Midbrain (tissue), 1 donor: ENCODE data around the gene HMG20B.
"Not testable (repeated sequence)": the region's sequence is repeated elsewhere in the genome, so short reads cannot be mapped to it uniquely, and the experiment has no call there.

Experiments
- DNase-seq: peaks from one replicate; lab custom pipeline; 2025; lab: John Stamatoyannopoulos, UW

The HMG20B gene

DNA sequence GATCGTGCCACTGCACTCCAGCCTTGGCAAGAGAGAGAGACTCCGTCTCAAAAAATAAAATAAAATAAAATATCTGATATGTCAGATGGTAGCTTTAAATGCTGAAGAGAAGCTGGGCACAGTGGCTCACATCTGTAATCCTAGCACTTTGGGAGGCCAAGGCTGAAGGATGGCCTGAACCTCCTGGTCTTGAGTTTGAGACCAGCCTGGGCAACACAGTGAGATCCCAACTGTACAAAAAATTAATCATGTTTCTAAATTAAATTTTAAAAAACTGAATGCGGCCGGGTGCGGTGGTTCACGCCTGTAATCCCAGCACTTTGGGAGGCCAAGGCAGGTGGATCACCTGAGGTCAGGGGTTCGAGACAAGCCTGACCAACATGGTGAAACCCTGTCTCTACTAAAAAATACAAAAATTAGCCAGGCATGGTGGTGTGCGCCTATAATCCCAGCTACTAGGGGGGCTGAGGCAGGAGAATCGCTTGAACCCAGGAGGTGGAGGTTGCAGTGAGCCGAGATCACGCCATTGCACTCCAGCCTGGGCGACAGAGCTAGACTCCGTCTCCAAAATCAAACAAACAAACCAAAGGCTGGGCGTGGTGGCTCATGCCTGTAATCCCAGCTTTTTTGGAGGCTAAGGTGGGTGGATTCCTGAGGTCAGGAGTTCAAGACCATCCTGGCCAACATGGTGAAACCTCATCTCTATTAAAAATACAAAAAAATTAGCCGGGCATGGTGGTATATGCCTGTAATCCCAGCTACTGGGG lies 11.5 kb downstream of the HMG20B start:
- not testable (repeated sequence) for DNase-seq

DNA sequence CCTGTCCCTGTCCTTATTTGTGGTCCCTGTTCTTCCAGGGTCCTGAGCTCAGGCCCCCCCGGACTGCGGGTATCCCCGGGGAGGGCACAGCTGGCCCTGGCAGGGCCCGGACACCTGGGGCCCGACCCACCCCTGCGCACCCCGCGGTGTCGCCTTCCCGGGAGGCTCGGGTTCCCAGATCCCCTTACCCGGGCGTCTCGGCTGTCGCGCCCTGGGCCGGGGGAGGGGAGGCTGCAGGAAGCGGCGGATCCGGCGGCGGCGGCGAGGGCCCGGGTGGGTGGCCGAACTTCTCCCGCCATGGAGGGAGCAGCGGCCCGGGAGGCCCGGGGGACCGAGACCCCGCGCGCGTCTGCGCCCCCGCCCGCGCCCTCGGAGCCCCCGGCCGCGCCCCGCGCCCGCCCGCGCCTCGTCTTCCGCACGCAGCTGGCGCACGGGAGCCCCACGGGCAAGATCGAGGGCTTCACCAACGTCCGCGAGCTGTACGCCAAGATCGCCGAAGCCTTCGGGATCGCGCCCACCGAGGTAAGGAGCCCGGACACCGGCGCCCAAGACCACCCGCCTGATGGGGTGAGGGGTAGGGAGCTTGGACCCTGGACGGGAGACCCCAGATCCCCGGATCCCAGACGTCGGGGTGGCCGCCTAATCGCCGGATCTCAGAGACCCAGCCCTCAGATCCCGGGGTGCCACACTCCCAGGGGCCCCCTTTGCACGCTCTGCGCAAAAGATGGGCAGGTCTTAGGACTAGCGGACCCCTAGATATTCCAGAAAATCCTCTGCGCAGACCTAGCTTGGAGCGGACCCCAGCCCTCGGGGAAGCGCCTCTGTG lies 12.8 kb downstream of the HMG20B start, which contains the start of gene GIPC3:
GIPC3 (plus strand) TSS at position 178 of the 826 bp plus-strand sequence; CDS start at position 298, 120 bp downstream.
- no peak for DNase-seq

DNA sequence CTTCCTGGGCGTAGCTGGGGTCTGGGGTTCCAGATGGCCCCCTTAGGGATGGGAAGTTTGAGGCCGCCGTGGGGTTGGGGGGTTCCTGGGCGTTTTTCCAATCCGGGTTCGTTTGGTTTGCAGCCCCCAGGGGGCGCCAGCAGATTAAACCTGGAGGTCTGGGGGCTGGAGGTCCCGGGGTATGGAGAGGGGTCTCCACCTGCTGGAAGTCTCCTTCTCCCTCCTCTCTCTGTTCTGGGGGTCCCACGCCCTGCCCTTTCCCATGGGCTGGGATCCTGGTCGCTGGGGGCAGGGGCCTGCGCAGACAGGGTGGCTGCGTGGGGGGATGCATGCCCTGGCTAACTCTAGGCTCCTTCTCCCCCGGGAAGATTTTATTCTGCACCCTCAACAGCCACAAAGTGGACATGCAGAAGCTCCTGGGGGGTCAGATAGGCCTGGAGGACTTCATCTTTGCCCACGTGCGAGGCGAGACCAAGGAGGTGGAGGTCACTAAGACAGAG lies 13.4 kb downstream of the HMG20B start:
- DNase-seq, result no peak

DNA sequence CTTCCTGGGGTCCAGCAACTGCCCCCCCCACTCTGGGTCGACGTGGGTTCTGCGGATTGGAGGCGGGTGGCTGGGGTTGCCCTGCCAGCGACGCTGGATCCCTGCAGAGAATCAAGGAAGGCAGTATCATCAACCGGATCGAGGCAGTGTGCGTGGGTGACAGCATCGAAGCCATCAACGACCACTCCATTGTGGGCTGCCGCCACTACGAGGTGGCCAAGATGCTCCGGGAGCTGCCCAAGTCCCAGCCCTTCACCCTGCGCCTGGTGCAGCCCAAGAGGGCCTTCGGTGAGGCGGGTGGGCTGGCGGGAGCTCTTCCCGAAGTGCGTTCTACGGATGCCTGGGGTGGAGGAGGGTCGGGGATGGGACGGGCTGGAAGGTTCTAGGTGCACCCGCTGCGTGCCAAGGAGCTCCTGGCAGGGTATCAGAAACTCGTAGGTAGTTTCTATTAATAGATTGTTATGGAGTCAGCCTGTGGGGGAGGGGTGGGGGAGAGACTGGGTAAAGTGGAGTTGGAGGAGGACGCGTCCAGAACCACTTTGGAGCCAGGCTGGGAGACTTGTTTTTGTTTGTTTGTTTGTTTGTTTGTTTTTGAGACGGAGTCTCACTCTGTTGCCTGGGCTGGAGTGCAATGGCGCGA lies 14.1 kb downstream of the HMG20B start:
- no peak for DNase-seq

DNA sequence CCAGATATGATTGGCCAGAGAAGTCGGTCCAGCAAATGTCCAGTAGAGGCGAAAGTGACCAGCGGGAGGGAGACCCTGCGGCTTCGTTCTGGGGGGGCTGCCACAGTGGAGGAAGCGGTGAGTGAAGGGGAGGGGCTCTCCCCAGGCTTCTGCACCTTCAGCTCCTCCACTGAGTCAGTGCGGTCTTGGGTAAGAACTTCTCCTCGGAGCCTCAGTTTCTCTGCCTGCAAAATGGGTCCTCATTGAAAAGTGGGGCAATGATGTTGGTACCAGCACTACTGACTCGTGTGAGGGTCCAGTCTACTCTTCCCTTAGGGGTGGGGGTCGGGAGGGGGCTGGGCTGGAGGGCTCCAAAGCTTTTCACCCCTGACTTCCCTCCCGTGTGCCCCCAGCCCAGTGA lies 16.7 kb downstream of the HMG20B start:
- DNase-seq, result no peak

DNA sequence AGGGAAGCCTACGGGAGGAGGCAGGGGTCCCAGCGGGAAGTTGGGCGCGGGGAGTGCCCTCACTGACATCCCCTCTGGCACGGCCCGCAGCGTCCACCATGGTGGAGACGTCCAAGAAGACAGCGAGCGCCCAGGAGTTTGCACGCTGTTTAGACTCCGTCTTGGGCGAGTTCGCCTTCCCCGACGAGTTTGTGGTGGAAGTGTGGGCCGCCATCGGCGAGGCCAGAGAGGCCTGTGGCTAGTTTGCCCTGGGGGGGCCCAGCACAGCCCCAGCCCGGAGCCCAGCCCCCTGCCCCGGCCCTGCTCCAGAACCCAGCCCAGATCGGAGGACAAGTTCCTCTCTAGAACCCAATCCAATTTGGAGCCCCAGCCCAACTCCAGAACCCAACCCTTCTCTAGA lies 17.2 kb downstream of the HMG20B start:
- no peak for DNase-seq

DNA sequence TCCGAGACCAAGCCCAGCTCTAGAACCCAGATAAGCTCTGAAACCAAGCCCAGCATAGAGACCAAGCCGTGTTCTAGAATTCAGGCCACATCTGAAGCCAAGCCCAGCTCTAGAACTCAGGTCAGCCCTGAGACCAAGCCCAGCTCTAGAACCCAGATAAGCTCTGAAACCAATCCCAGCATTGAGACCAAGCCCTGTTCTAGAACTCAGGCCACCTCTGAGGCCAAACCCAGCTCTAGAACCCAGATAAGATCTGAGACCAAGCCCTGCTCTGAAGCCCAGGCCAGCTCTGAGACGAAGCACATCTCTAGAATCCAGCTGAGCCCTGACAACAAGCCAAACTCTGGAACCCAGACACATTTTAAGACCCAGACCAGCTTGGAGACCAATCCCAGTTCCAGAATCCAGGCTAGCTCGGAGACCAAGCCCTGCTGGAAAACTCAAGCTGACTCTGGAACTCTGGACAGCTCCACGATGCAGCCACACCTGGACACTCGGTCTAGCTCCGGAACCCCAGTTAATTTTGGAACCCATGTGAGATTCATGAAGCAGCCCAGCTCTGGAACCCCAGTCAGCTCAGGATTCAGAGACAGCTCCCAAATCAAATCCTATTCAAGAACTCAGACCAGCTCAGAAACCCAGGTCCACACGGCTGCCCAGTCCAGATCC lies 18.4 kb downstream of the HMG20B start:
- DNase-seq, result no peak

DNA sequence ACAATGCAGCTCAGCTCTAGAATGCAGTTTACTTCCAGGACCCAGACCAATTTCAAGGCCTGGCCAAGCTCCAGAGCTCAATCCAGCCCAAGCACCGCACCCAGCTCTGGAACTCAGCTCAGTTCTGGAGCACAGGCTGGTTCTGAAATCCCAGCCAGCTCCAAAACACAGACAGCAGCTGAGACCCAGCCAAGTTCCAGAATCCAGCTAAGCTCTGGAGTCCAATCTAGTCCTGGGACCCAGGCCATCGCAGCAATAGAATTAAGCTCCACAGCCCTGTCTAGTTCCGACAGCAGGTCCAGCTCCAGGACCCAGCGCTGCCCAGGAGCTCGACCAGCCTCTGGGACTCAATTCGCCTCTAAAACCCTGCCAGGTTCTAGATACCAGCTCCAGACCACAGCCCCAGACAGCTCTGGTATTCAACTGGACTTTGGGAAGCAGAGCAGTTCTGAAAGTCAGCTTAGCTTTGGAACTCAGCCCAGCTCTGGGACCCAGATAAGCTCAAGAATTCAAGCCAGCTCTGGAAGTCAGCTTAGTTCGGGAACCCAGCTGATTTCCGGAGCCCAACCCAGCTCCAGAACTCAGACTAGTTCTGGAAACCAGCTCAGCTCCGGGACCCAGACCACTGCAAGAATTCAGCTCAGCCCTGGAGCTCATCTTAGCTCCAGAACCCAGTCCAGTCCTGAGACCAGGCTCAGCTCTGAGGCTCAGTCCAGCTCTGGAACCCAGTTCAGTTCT lies 19.3 kb downstream of the HMG20B start:
- no peak for DNase-seq

DNA sequence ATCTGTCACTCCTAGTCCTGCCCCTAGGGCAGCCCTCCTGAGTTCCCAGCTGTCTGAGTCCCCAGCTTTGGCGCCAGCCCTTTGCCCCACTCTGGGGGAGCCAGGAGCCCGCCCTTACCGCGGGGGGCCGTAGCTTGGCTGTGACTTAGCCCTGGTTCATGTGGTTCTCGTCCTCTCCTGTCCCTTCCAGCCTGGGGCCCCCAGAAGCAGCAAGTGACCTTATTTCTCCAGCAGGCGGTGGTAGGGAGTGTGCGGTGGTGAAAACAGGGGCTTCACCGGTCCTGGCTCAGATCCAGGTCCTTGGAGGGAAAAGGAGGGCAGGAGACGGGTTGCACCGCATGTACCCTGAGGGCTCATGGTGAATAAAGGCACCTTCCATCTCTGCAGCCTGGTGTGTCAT lies 20.4 kb downstream of the HMG20B start:
- DNase-seq, result no peak

DNA sequence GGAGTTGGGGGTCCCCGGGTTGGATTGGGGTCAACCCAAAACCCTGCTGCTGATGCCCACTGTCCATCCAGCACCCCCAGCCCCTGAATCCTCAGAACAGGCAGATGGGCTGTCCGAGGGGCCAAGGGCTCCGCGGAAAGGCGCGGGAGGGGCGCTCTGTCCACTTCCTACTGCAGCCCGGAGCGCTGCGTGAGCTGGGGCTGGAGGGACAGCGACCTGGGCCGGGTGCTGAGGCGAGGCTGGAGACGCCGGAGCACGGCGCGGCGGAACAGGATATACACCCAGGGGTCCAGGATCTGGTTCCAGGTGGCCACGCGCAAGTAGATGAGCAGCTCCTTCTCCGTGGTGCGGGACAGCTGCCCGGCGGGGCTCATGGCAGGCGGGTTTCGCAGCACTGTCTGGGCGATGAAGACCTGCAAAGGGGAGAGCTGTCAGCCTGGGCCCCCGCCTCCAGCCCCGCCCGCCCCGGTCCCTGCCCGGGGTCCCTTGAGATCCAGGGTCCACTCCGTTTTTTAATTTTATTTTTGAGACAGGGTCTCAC lies 22.8 kb downstream of the HMG20B start:
- no peak for DNase-seq

DNA sequence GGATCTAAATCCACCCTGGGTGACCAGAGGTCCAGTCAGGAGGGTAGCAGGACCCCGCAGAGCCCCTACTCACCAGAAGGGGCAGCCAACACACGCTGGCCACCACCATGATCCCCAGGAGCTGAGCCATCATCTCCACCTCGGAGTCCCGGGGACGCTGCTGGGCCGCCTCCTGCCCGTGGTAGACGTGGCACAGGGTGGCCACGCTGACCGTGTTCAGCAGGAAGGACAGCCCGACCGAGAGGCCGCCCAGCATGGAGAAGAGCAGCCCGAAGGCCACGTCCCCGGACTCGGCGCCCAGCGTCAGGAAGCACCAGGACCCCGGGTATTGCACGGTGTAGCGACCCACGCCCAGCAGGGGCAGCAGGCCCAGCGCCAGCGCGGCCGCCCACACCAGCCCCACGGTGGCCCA lies 27.0 kb downstream of the HMG20B start:
- no peak for DNase-seq

DNA sequence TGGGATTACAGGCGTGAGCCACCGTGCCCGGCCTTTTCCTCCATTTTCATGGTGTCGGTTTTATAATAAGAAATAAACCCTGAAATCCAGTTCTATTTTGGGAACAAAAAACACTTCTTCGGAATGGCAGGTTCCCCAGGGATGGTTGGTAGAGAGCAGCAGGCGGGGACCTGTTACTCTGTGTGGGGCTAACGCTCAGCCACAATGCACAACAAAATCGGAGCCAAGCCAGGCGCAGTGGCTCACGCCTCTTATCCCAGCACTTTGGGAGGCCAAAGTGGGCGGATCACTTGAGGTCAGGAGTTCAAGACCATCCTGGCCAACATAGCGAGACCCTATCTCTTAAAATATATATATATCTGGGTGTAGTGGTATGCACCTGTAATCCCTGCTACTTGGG lies 28.3 kb downstream of the HMG20B start:
- DNase-seq, result no peak

DNA sequence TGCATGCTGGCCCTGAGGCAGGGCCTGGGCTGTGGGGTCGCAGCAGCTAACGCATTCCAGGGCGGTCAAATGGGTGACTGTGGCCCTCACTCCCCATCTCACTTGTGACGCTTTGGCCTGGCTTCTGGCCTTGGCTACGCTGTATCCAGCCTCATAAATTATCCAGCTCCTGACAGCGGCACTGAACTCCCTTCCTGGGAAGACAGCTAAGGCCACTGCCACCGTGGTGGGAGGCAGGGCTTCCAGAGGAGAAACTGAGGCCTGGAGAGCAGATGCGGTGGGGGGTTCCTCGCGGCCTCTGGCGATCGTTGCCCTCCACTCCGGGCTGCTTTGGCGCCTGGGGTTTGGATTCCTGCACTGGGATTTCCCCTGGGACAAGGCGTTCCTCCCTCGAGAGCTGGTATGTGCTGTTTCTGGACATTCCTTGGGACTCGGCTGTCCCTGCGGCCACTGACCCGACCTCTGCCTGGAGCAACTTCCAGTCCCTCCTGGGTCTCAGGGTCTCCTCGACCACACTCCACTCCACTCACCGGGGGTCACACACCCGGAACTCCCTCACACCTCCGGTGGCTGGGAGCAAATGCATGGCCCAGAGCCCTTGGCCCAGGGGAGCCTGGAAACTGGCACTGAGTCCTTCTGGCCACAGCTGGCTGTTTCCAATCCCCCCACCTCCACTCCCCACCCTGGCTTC lies 30.5 kb downstream of the HMG20B start:
- no peak for DNase-seq

DNA sequence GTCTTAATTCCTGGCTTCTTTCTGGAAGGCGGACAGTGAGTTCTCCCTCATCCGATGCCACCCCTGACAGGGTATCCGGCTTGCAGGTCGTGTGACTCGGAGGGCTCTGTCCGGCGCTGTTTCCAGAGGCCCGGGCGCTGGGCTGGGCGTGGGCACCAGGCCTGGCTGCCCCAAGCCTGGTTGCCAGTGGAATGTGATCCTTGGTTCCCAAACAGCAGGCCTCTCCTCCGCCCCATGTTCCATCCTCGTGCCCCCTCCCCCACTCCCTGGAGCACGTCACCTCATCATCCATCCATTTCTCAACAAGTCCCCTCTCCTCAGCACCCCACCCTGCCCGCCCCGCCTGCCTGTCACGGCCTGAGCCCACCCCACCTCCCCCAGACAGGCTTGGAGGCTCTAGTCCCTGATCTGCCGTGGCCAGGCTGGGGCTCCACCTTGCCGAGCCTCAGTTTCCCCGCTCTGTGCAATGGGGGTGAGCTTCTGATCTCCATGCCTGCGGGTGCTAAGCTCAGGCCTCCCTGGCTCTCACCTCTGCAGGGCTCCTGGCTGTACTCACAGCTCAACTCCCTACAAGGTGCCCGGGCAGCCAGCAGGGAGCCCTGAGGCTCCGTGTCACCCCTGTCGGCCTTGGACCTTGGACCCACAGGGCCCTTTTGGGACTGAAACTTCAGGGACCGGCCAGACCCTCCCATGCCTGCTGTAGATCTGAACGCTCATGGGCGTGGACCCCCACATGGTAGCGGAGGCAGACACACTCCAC lies 31.7 kb downstream of the HMG20B start:
- no peak for DNase-seq

DNA sequence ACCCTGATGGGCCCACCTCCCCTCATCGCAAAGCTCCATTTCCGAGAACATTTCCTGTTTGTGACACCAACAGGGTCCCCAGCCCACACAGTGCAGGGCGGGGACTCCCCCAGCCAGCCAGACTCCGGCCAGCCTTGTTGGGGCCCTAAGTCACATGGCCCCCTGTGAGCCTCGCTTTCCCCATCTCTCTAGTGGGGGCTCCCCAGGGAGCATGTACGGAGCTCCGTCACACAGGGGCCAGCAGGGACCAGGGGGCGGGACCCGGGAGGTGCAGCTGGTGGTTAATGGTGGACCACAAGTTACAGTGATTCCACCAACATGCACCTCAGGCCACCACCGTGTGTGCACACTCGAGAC lies 32.2 kb downstream of the HMG20B start:
- no peak for DNase-seq

DNA sequence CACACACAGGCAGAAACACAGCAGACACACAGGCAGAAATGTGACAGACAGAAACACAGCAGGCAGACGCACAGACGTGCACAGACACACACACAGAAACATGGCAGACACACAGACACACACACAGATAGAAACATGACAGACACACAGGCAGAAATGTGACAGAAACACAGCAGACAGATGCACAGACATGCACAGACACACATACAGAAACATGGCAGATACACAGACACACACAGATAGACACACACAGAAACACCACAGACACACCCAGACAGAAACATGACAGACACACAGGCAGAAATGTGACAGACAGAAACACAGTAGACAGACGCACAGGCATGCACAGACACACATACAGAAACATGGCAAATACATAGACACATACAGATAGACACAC lies 32.6 kb downstream of the HMG20B start:
- no peak for DNase-seq

DNA sequence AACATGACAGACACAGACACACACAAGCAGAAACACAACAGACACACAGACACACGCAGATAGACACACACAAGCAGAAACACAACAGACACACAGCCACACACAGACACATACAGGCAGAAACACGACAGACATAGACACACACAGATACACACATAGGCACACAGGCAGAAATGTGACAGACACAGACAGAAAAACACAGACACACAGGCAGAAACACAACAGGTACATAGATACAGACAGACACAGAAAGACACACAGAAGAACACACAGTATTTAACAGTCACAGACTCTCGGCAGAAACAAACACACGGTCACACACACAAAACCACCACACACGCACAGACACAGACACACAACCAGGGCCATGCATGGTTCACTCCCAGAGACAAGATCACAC lies 33.0 kb downstream of the HMG20B start:
- DNase-seq, result no peak

DNA sequence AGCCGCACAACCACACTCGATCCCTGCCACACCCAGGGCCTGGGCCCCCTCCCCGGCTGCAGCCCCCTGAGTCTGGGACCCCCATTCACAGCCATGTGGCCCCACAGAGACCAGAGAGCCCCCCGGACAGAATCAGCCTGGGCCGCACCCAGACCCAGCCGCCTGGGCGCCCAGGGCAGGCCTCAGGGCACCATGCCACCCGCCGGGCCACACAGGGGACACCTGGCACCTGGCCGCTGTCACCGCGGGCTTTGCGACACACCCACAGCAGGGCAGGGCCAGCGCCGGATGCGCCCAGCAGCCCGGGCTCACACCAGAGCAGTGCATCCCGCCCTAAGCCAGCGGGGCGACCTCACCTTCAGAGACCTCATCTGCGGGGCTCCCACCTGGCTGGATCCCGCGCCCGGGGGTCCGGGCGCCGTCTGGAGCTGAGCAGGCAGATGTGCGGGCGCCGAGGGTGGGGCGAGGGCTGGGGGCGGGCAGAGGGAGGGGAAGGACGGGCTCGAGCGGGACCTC lies 33.5 kb downstream of the HMG20B start:
- no peak for DNase-seq

DNA sequence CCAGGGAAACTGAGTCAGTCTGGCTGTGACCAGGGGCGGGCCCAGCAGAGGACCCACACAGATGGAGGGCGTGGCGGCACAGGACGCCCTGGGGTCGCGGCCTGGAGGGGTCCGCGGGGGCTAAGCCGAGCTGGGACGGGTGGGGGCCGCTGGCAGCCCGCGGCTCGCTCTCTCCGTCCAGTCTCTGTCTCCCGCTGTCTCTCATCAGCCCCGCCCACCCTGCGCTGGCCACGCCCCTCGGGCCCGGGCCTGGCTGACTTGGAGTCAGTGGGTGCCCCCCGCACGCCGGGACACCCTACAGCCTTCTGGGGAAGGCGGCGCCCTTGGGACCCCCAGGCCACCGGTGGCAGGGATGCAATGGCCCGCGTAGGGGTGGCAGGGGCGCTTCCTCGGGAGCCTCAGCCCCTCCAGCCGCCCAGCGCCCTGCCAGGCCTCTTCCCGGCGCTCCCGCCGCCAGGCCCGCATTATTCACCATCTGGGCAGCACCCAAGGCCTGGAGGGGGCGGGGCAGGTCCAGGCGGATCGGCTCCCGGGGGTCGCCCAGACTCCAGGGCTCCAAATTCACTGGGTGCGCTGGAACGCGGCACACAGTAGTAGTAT lies 34.0 kb downstream of the HMG20B start, which contains the start of gene TBXA2R:
TBXA2R (minus strand) TSS at position 186 of the 600 bp plus-strand sequence. CDS start 6,241 bp downstream, outside the sequence.
- DNase-seq, result no peak
